IMR-90 (cell line): ENCODE results near the gene TMPRSS6. TPM values are rescaled to one million over a fixed set of nuclear protein-coding genes. Genes with fewer than 3 reads are reported as not detected.

ENCODE experiments used
- ATAC-seq: fragments of 200-7000 bp; cut with Tn5 transposase; 2 replicates; pipeline ENCODE4 v1.9.1; 2020; ENCODE audit warnings: low read depth, mild to moderate bottlenecking, moderate library complexity
- BruUV-seq: library from RNA; stranded (reverse); fragments of 400-500 nt; replicated peaks from 2 replicates; lab custom pipeline; 2021; lab: Mats Ljungman, UMichigan
- CTCF ChIA-PET: fragments of 300-600 bp; formaldehyde crosslinking; extraction: SDS; loops from one replicate; lab custom pipeline; 2021; ENCODE audit warnings: antibody characterized with exemption; lab: Yijun Ruan, JAX
- POLR2A ChIA-PET: fragments of 300-600 bp; sonication (Branson Sonifier 250); formaldehyde crosslinking; loops from one replicate; lab custom pipeline; 2022; ENCODE audit warnings: antibody characterized with exemption; ENCODE audit not compliant: unreplicated experiment; lab: Charles Lee
- DNase-seq: peaks from one replicate; pipeline ENCODE4 v3.0.0; 2013
- H2AFZ ChIP-seq: replicated peaks from 2 replicates; pipeline ENCODE3; 2013; ENCODE audit warnings: low read length, mild to moderate bottlenecking; ENCODE audit not compliant: poor library complexity
- H2AK5ac ChIP-seq: 2 replicates; pipeline ENCODE4 v1.6.1; 2013; ENCODE audit warnings: low read depth, low read length, inconsistent platforms
- H2AK9ac ChIP-seq: replicated peaks from 2 replicates; pipeline ENCODE3; 2013; ENCODE audit warnings: mild to moderate bottlenecking, low read depth, low read length, moderate library complexity; ENCODE audit not compliant: poor library complexity
- H2BK120ac ChIP-seq: 2 replicates; pipeline ENCODE4 v1.6.1; 2013; ENCODE audit warnings: low read depth, low read length, inconsistent platforms
- H2BK15ac ChIP-seq: 3 replicates; pipeline ENCODE4 v1.6.1; 2013; ENCODE audit warnings: low read depth, low read length, inconsistent platforms
- H2BK20ac ChIP-seq: 2 replicates; pipeline ENCODE4 v1.6.1; 2013; ENCODE audit warnings: low read depth, mild to moderate bottlenecking, inconsistent platforms, low read length, moderate library complexity
- H2BK5ac ChIP-seq: 2 replicates; pipeline ENCODE4 v1.6.1; 2013; ENCODE audit warnings: mild to moderate bottlenecking, low read depth, low read length, inconsistent platforms; ENCODE audit not compliant: poor library complexity, severe bottlenecking
- H3K14ac ChIP-seq: replicated peaks from 2 replicates; pipeline ENCODE4 v1.6.1; 2013; ENCODE audit warnings: low read depth, low read length, inconsistent platforms
- H3K18ac ChIP-seq: 2 replicates; pipeline ENCODE4 v1.6.1; 2013; ENCODE audit warnings: low read depth, low read length, control low read depth
- H3K23ac ChIP-seq: 2 replicates; pipeline ENCODE4 v1.6.1; 2013; ENCODE audit warnings: low read depth, low read length, inconsistent platforms
- H3K27ac ChIP-seq: 2 replicates; pipeline ENCODE4 v1.5.1; 2013; ENCODE audit warnings: mild to moderate bottlenecking, control low read depth, low read length; ENCODE audit not compliant: insufficient read depth
- H3K27me3 ChIP-seq: 2 replicates; pipeline ENCODE4 v1.6.1; 2013; ENCODE audit warnings: low read length; ENCODE audit not compliant: control insufficient read depth, insufficient read depth
- H3K36me3 ChIP-seq: 2 replicates; pipeline ENCODE4 v1.6.1; 2013; ENCODE audit warnings: low read length, mixed read lengths; ENCODE audit not compliant: control insufficient read depth, insufficient read depth
- H3K4ac ChIP-seq: 2 replicates; pipeline ENCODE4 v1.6.1; 2013; ENCODE audit warnings: low read depth, low read length, inconsistent platforms
- H3K4me1 ChIP-seq: 2 replicates; pipeline ENCODE4 v1.6.1; 2013; ENCODE audit warnings: low read length, mixed read lengths; ENCODE audit not compliant: control insufficient read depth, insufficient read depth
- H3K4me2 ChIP-seq: 2 replicates; pipeline ENCODE4 v1.6.1; 2013; ENCODE audit warnings: low read depth, mild to moderate bottlenecking, control low read depth, low read length, moderate library complexity
- H3K4me3 ChIP-seq: 2 replicates; pipeline ENCODE4 v1.5.1; 2013; ENCODE audit warnings: low read depth, mild to moderate bottlenecking, control low read depth, low read length, moderate library complexity; ENCODE audit not compliant: insufficient read depth
- H3K56ac ChIP-seq: 2 replicates; pipeline ENCODE4 v1.6.1; 2013; ENCODE audit warnings: low read length, inconsistent platforms; ENCODE audit not compliant: insufficient read depth; ENCODE audit errors: extremely low read depth
- H3K79me1 ChIP-seq, 2 experiments: 2 replicates each; pipeline ENCODE4 v1.6.1; 2013; ENCODE audit warnings: low read length in 2 of 2, inconsistent platforms in 1 of 2, low read depth in 1 of 2
- H3K9ac ChIP-seq: 2 replicates; pipeline ENCODE4 v1.6.1; 2013; ENCODE audit warnings: low read depth, low read length, control low read depth
- H3K9me1 ChIP-seq: 2 replicates; pipeline ENCODE4 v1.6.1; 2013; ENCODE audit warnings: low read length, inconsistent platforms; ENCODE audit not compliant: insufficient read depth
- H3K9me3 ChIP-seq: 2 replicates; pipeline ENCODE4 v1.6.1; 2013; ENCODE audit warnings: low read length; ENCODE audit not compliant: control insufficient read depth, insufficient read depth
- H4K20me1 ChIP-seq: 2 replicates; pipeline ENCODE4 v1.6.1; 2013; ENCODE audit warnings: low read length, inconsistent platforms; ENCODE audit not compliant: insufficient read depth
- H4K5ac ChIP-seq: 2 replicates; pipeline ENCODE4 v1.6.1; 2013; ENCODE audit warnings: mild to moderate bottlenecking, low read depth, low read length, control low read depth
- H4K8ac ChIP-seq, 2 experiments: 2 replicates each; pipeline ENCODE4 v1.6.1; 2013; ENCODE audit warnings: low read depth in 2 of 2, low read length in 2 of 2, control low read depth in 1 of 2, inconsistent platforms in 1 of 2
- H4K91ac ChIP-seq: 2 replicates; pipeline ENCODE4 v1.6.1; 2013; ENCODE audit warnings: low read depth, low read length, inconsistent platforms; ENCODE audit not compliant: insufficient read depth
- RCOR1 ChIP-seq: IDR thresholded peaks from 2 replicates; pipeline ENCODE4 v1.6.1; 2012; ENCODE audit warnings: mild to moderate bottlenecking, low read length, improper control_type of control experiment; ENCODE audit not compliant: insufficient replicate concordance
- WGBS, 2 experiments: methylation state at CpG; one replicate each; pipeline versions ENCODE4 v1.1.5 to v1.1.7; 2013; ENCODE audit warnings: missing lambda C conversion rate in 2 of 2; ENCODE audit not compliant: insufficient read length in 1 of 2; ENCODE audit errors: extremely low coverage in 2 of 2; 5-methylcytosine and 5-hydroxymethylcytosine counted together
- dilution Hi-C: fragments of 300-500 bp; cut with HindIII; formaldehyde crosslinking; loops from one replicate; pipeline ENCODE4 v1.14.3; 2018; ENCODE audit warnings: low sequenced_read_pairs; ENCODE audit not compliant: unreplicated experiment
- in situ Hi-C: fragments of 300-500 bp; cut with MboI; formaldehyde crosslinking; loops from 3 replicates; pipeline ENCODE4 v1.14.3; 2019; ENCODE audit warnings: low sequenced_read_pairs, inconsistent platforms, mixed read lengths
- intact Hi-C: fragments of 100-400 bp; cut with micrococcal nuclease; formaldehyde crosslinking; loops from 2 replicates; pipeline ENCODE4 v1.10.0; 2022
- polyA plus RNA-seq, 3 experiments: library from polyadenylated mRNA; depleted of rRNA; stranded (reverse); fragments of >200 nt; gene quantifications; 2 replicates each; pipeline ENCODE4 v1.2.3, GENCODE V29; 2012; ENCODE audit warnings: low replicate concordance in 1 of 3
- total RNA-seq: library from RNA; depleted of rRNA; stranded (reverse); fragments of >200 nt; gene quantifications from 2 replicates; pipeline ENCODE4 v1.2.3, GENCODE V29; 2012

The TMPRSS6 gene
- total and polyA plus RNA-seq, 2 of the 4 experiments (the other 2 are of a cell fraction) = not detected

DNA sequence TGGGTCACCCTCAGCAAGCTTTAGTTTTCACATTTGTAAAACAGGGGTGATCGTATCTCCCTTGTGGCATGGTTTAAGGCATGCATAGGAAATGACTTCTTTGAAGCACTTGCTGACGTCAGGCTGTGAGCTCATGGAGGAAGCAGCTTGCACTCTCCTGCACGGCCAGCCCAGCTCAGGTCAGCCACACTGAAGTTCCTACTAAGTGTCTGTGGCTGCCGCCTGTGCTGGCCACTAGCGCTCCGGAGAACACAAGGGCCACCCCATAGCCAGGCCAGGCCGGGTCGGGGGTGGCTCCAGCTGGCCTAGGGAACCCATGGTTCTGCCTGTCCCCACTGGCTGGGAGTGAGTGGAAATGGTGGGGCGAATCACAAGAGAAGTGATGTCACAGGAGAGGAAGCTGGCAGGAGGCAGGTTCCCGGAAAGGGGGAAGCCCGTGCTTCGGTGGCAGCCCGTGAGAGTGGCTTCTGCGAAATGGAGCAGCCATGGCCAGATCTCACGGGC, 29.8 kb downstream of the TMPRSS6 start:
- H3K4me3 ChIP-seq = no peak overlapping the region
- H3K4me1 ChIP-seq = no peaks in the 10 kb centered on the region
- H2BK20ac ChIP-seq = no peak overlapping the region
- intact Hi-C loops (loop anchor here (5.0 kb wide), 1 partner anchor 378 kb away; no protein-coding TSS in a partner anchor), dilution Hi-C loops (no loop called here), in situ Hi-C loops (no loop called here)
- H3K4me2 ChIP-seq = no peak overlapping the region
- 54% methylated on average over 6 of the region's 15 CpGs; no CpG with 5 or more reads in 1 of the 2 experiments for WGBS, 2 experiments
- POLR2A ChIA-PET = no interaction called here
- no peaks in the 10 kb centered on the region for H4K20me1 ChIP-seq
- no peaks in the 10 kb centered on the region for H3K36me3 ChIP-seq
- BruUV-seq = no TSS peak
- no peak for TF ChIP-seq RCOR1
- no peak overlapping the region for H2BK5ac ChIP-seq
- no peaks in the 10 kb centered on the region for H3K9me1 ChIP-seq
- no peaks in the 10 kb centered on the region for H3K9me3 ChIP-seq
- CTCF ChIA-PET = no interaction called here
- ATAC-seq = 0 out of 2 replicates have a peak, but pooled peaks have one; percentile 36
- no peak overlapping the region for H3K56ac ChIP-seq
- no peak overlapping the region for H3K23ac ChIP-seq
- no peak overlapping the region for H3K27ac ChIP-seq
- no peak overlapping the region for H4K5ac ChIP-seq
- H2BK15ac ChIP-seq = no peak overlapping the region
- no peak overlapping the region for H4K91ac ChIP-seq
- no peak overlapping the region for H3K4ac ChIP-seq
- no peak overlapping the region for H2AK5ac ChIP-seq
- H3K27me3 ChIP-seq = peaks cover 43% of the 10 kb centered on the region
- H2BK120ac ChIP-seq = no peak overlapping the region
- no peak overlapping the region for H3K18ac ChIP-seq
- H3K79me1 ChIP-seq = no peaks in the 10 kb centered on the region
- H2AFZ ChIP-seq = peak overlapping the region; percentile 81
- H2AK9ac ChIP-seq = peak overlapping the region; percentile 65
- no peak overlapping the region for H3K14ac ChIP-seq
- H4K8ac ChIP-seq = no peak overlapping the region
- DNase-seq = peak; percentile 76
- H3K9ac ChIP-seq = no peak overlapping the region
